Right lobe of liver (tissue), 6 donors: Measurements from ENCODE around the gene TOMM34. TPM values are rescaled to one million over a fixed set of nuclear protein-coding genes. Genes with fewer than 3 reads are reported as not detected.

Experiments
- ATAC-seq, 4 donors: fragments of 200-7000 bp; cut with Tn5 transposase; one replicate each; pipeline ENCODE4 v1.9.1; 2020; ENCODE audit warnings: mild to moderate bottlenecking in 4 of 4, moderate library complexity in 4 of 4
- DNase-seq, 3 donors: peaks; one replicate each; pipeline ENCODE4 v3.0.0-alpha.2; 2020
- H3K27ac ChIP-seq, 3 donors: fragments of 200-600 bp; one replicate each; pipeline ENCODE4 v1.8.0; 2022
- H3K27me3 ChIP-seq, 2 donors: fragments of 200-600 bp; one replicate each; pipeline ENCODE4 v1.8.0; 2022
- H3K36me3 ChIP-seq, 4 donors: fragments of 200-600 bp; sonication (generic) in 1 of 4; one replicate each; pipeline versions ENCODE4 v1.5.1 to v1.8.0; 2017 to 2022; ENCODE audit warnings: control low read depth in 1 of 4
- H3K4me1 ChIP-seq, 4 donors: fragments of 200-600 bp; sonication (generic) in 1 of 4; one replicate each; pipeline versions ENCODE4 v1.5.1 to v1.8.0; 2017 to 2022; ENCODE audit warnings: control low read depth in 1 of 4
- H3K4me3 ChIP-seq, 3 donors: fragments of 200-600 bp; one replicate each; pipeline ENCODE4 v1.8.0; 2022
- H3K9me3 ChIP-seq, 4 donors: fragments of 200-600 bp; sonication (generic) in 1 of 4; one replicate each; pipeline versions ENCODE4 v1.5.1 to v1.8.0; 2017 to 2022; ENCODE audit warnings: control low read depth in 1 of 4
- POLR2A ChIP-seq: fragments of 450-650 bp; IDR thresholded peaks from one replicate; pipeline ENCODE4 v1.6.1; 2017; ENCODE audit warnings: antibody characterized with exemption, mild to moderate bottlenecking
- WGBS: methylation state at CpG from one replicate; pipeline ENCODE4 v1.1.6; 2018; ENCODE audit warnings: low coverage, low lambda C conversion rate; ENCODE audit not compliant: insufficient coverage; ENCODE audit errors: missing lambda C conversion rate; 5-methylcytosine and 5-hydroxymethylcytosine counted together
- intact Hi-C, 2 donors: fragments of 100-400 bp; cut with DNase I; formaldehyde crosslinking; loops; one replicate each; pipeline versions ENCODE4 v1.11.2 to v1.14.1; 2022
- total RNA-seq, 6 experiments: library from RNA; depleted of rRNA in 2 of 6; stranded (reverse); fragments of >200 nt in 2 of 6; fragmentation: NEBNext Ultra II Directional in 3 of 6; extraction: Animal tissue kit (Norgen Biotek cat#: 25700) in 3 of 6; gene quantifications; one replicate each; pipeline versions ENCODE4 v1.1.0 to v1.2.4, GENCODE V29; 2016 to 2023
- TF ChIP-seq, protein P1 (sequence below), 4 donors: fragments of 200-600 bp in 3 of 4; fragments of 450-650 bp in 1 of 4; IDR thresholded peaks; one replicate each; pipeline versions ENCODE4 v1.5.1 to v1.8.0; 2016 to 2022; ENCODE audit warnings: antibody characterized with exemption in 4 of 4, mild to moderate bottlenecking in 2 of 4
- donor health status: DM: no; HTN: yes; CAD: no.
- donor health status: DM: no; HTN: no; CAD: no.
- donor health status: DM: no; HTN: no; CAD: no.
- donor health status: DM: no; HTN: yes; CAD: no.
- donor health status: DM: no; HTN: yes; CAD: no.

The TOMM34 gene
- total RNA-seq, 6 experiments from 2014 or later: 6.7 to 17.7 (median 10.0) TPM

DNA sequence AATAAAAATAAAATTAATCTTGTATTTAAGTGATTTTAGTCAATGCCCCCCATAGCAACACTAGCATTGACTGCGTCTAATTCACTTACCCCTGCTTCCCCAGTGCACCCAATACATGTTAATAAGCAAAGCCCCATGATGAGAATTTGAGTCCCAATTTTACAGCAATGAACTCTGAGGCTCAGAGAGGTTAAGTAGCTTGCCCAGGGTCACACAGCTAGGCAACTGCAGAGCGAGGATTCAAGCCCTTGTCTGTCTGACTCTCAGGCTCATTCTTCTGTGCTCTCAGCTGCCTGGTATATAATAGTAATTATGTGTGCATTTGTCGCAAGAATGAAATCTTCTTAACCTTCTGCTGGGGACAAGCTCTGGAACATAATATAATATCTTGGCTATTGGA, 41.9 kb downstream of the TOMM34 start:
- intact Hi-C loops: no loop called here
- no peak for ATAC-seq
- no peak for DNase-seq
- no peaks in the 10 kb centered on the region for H3K36me3 ChIP-seq
- H3K9me3 ChIP-seq: no peaks in the 10 kb centered on the region
- TF ChIP-seq POLR2A: no peak
- TF ChIP-seq, protein P1, sequence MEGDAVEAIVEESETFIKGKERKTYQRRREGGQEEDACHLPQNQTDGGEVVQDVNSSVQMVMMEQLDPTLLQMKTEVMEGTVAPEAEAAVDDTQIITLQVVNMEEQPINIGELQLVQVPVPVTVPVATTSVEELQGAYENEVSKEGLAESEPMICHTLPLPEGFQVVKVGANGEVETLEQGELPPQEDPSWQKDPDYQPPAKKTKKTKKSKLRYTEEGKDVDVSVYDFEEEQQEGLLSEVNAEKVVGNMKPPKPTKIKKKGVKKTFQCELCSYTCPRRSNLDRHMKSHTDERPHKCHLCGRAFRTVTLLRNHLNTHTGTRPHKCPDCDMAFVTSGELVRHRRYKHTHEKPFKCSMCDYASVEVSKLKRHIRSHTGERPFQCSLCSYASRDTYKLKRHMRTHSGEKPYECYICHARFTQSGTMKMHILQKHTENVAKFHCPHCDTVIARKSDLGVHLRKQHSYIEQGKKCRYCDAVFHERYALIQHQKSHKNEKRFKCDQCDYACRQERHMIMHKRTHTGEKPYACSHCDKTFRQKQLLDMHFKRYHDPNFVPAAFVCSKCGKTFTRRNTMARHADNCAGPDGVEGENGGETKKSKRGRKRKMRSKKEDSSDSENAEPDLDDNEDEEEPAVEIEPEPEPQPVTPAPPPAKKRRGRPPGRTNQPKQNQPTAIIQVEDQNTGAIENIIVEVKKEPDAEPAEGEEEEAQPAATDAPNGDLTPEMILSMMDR (IDR thresholded peaks at IDR 0.05): no peak
- H3K4me1 ChIP-seq: no peaks in the 10 kb centered on the region
- no peak overlapping the region for H3K4me3 ChIP-seq
- WGBS: 100% methylated on average over 3 of the region's 3 CpGs
- no peak overlapping the region for H3K27ac ChIP-seq
- H3K27me3 ChIP-seq: no peaks in the 10 kb centered on the region

DNA sequence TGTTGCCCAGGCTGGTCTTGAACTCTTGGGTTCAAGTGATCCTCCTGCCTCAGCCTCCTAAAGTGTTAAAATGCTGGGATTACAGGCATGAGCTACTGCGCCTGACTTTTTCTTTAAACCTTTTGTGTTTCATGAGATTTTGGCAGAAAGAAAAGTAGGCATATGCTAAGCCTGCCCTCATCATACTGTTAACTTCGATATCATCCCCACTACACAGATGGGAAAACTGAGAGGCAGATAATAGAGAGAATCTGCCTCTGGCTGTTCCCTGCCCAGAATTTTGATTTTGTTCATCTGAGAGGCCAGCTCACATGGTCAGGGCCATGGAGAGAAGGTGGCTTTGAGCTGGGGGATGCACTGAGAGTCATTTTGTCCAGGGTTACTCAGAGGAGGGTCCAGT, 42.8 kb downstream of the TOMM34 start:
- no peaks in the 10 kb centered on the region for H3K4me1 ChIP-seq
- H3K36me3 ChIP-seq: peaks cover 0 to 4% (median 0%) of the 10 kb centered on the region in 4 donors
- no peak overlapping the region for H3K27ac ChIP-seq
- H3K27me3 ChIP-seq: no peaks in the 10 kb centered on the region
- intact Hi-C loops: no loop called here
- WGBS: 96% methylated on average over 2 of the region's 2 CpGs
- H3K9me3 ChIP-seq: no peaks in the 10 kb centered on the region
- no peak overlapping the region for H3K4me3 ChIP-seq
- no peak for DNase-seq
- TF ChIP-seq, protein P1 (IDR thresholded peaks at IDR 0.05): no peak
- no peak for TF ChIP-seq POLR2A
- no peak for ATAC-seq

DNA sequence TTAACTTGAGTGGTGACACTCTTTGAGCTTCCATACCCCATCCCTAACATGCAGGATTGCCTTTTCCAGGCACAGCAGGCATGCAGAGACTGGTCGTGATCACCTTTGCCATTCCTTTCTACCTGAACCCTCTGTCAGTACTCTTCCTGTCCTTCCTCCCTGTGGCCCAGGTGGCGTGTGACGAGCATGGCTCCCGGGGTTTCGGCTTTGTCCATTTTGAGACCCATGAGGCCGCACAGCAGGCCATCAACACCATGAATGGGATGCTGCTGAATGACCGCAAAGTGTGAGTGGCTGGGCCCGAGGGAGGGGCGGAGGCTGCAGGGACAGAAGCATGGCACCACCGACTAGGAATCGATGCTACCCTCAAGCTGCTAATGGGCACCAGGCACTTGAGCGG, 43.6 kb downstream of the TOMM34 start:
- no peaks in the 10 kb centered on the region for H3K27me3 ChIP-seq
- no peak overlapping the region for H3K27ac ChIP-seq
- H3K9me3 ChIP-seq: no peaks in the 10 kb centered on the region
- H3K4me1 ChIP-seq: peaks cover 0 to 4% (median 0%) of the 10 kb centered on the region in 4 donors
- no peak overlapping the region for H3K4me3 ChIP-seq
- ATAC-seq (no peak), DNase-seq (no peak)
- WGBS: no CpG with 5 or more reads among the region's 12 CpGs
- peaks cover 0 to 4% (median 0%) of the 10 kb centered on the region in 4 donors for H3K36me3 ChIP-seq
- intact Hi-C loops: no loop called here
- no peak for TF ChIP-seq POLR2A
- TF ChIP-seq, protein P1 (IDR thresholded peaks at IDR 0.05): no peak

DNA sequence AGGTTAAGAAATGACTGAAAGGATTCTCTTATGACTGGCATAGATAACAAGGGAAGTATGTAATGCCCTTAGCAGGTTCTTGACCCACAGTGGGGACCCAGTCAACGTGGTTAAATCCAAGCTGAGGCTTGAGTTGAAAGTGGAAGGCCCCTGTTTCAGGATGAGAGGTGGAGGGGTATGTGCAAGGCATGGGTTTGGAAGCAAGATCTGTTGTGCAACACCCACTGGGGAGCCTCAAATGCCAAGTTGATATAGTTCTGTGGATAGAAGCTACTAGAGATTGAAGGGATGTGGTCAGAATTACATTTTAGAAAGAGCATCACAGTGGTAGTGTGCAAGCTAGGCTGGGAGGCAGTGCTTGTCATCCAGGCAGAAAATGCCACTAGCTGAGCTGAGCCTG, 45.3 kb downstream of the TOMM34 start:
- Histone ChIP-seq H3K4me1 (peaks cover 0 to 13% (median 0%) of the 10 kb centered on the region in 4 donors), H3K36me3 (peaks cover 0 to 4% (median 0%) of the 10 kb centered on the region in 4 donors), H3K27ac (no peak overlapping the region), H3K27me3 (no peaks in the 10 kb centered on the region), H3K9me3 (no peaks in the 10 kb centered on the region), H3K4me3 (no peak overlapping the region)
- intact Hi-C loops: no loop called here
- TF ChIP-seq POLR2A: no peak
- TF ChIP-seq, protein P1 (IDR thresholded peaks at IDR 0.05): no peak
- WGBS: 67% methylated on average over 1 of the region's 1 CpG
- DNase-seq (no peak), ATAC-seq (no peak)

DNA sequence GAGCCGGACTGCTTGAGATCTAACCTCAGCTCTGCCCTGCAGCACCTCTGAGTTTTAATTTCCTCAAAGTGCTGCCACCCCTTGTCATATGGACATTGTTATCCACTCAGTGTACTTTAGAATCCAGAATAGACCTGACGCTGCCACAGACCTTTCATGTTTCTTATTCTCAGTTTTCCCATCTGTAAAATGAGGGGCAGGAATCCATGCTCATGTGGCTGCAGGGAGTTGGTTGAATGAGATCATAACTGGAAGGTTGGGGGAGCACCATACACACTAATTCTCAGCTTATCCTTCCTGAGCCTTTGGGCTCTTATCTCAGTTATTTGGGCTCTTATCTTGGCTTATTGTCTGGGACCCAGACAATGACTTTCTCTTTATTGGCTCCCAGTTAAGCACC, 48.0 kb downstream of the TOMM34 start:
- Histone ChIP-seq H3K4me3 (no peak overlapping the region), H3K27me3 (no peaks in the 10 kb centered on the region), H3K9me3 (no peaks in the 10 kb centered on the region), H3K4me1 (peaks cover 0 to 13% (median 0%) of the 10 kb centered on the region in 4 donors), H3K36me3 (peaks cover 0 to 8% (median 2%) of the 10 kb centered on the region in 4 donors), H3K27ac (no peak overlapping the region)
- intact Hi-C loops: no loop called here
- DNase-seq: no peak
- ATAC-seq: no peak
- 79% methylated on average over 2 of the region's 2 CpGs for WGBS
- TF ChIP-seq, protein P1 (IDR thresholded peaks at IDR 0.05): no peak
- no peak for TF ChIP-seq POLR2A
